IPS-NIHi7 (cell line): ENCODE results near the gene SLC6A11.
A peak's percentile ranks its signal among the peaks of the same experiment; 100 is the strongest.

ENCODE experiments used
- DNase-seq: peaks from one replicate; pipeline ENCODE4 v3.0.0; 2012; ENCODE audit warnings: mixed read lengths; ENCODE audit errors: extremely low spot score

SLC6A11 gene

DNA sequence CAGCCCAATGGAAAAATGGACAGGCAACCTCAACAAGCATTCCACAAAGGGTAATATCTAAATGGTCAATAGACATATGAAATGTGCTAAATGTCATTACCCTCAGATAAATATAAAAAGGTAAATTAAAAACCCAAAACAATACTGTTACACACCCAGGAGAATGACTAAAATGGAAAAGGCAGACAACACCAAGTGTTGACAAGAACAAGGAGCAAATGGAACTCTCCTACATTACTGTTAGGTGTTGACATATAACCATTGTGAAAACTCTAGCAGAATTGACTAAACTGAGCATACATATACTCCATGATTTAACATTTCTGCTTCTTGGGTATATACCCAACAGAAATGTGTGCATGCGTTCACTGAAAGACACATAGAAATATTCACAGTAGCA, 25.3 kb upstream of the SLC6A11 start:
- no peak for DNase-seq

DNA sequence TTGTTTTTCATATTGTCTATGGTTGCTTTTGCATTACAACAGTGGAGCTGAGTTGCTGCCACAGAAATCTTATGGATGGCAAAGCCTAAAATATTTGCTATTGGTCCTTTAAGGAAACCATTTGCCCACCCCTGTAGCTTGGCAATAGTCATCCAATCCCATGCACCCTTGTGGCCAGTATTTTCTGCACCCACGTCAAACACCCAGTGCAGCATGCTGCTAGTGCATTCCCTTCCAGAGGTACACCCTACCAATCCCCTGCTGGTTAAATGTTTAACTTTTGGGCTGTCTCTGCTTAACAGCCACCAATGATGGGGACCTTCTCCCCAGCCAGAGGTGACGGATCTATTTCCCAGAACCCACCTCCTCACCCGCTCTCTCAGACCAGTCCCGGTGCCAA, 23.8 kb upstream of the SLC6A11 start:
- DNase-seq = no peak

DNA sequence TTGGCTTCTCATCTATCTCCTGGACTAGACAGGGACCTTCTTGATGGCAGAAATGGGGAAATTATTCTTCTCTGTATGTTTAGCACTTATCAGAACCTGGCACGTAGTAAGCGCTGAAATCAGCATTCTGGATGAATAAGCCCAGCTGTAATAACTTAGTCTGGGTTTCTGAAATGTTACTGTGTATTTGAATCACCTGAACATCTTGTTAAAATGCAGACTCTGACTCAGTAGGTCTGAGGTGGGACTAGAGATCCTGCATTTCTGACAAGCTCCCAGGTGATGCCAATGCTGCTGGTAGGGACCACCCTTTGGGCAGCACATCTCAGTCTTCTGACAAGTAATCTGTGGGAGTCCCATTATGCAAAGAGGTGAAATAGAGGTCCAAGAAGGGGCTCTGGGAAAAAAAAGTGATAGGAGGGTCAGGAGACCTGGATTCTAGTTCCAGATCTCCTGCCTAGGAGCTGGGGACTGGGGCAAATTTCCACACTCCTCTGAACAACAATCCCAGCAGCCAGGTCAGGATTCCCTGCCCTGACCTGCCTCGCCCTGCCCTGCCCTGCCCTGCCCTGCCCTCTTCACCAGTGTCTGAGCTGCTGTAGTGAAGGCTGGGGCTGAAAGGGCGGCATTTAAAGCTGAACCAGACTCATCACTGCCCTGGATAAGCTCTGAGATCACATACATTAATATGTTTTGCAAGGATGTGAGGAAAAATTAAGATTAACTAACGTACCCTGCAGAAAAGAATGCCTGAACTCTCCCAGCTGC, 17.2 kb upstream of the SLC6A11 start:
- DNase-seq = no peak

- DNase-seq = no peak
These were observed 11.8 kb upstream of the SLC6A11 start for GRCh38 chr3:10804183-10804648.

DNA sequence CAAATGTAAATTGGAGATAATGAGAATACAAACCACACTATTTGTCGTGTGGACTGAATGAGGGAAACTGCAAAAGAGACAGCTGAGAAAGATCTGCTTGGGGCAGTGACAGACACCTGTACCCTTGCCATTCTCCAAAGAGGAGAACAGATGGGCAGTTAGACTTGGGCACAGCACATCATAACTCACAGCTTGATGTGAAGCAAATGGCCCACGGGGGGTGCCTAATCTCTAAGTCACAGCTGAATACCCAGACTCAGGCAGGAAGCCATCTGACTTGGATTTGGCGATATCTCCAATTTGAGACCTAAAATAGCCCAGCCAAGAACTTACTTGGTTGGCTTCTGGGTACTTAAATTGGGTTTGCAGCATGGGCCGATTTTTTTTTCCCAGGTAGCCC, 10.0 kb upstream of the SLC6A11 start:
- no peak for DNase-seq

GRCh38 chr3:10808130-10808735, 7.8 kb upstream of the SLC6A11 start:
- DNase-seq = no peak

GRCh38 chr3:10808974-10809373, 7.1 kb upstream of the SLC6A11 start:
- no peak for DNase-seq

GRCh38 chr3:10810376-10810775, 5.7 kb upstream of the SLC6A11 start:
- no peak for DNase-seq

GRCh38 chr3:10813425-10813824, 2.6 kb upstream of the SLC6A11 start:
- DNase-seq = no peak

- DNase-seq = no peak
These were observed 1.4 kb upstream of the SLC6A11 start for GRCh38 chr3:10814623-10815022.

DNA sequence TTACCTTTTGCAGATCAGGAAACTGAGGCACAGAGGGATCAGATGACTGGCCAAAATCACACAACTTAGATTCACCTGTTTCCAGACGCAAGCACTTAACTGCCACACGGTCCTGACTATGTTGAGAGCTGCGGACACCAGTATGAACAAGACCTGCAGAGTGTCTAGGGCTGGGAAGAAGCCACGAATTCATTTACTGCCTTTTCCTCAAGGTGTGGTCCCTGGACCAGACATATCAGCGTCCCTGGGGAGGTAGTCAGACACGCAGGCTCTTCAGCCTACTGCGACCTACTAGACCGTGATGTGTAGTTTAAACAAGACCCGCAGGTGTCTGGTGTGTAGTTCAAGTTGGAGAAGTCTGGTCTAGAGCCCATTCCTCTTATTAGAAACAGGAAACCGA, 541 bp upstream of the SLC6A11 start:
- no peak for DNase-seq

DNA sequence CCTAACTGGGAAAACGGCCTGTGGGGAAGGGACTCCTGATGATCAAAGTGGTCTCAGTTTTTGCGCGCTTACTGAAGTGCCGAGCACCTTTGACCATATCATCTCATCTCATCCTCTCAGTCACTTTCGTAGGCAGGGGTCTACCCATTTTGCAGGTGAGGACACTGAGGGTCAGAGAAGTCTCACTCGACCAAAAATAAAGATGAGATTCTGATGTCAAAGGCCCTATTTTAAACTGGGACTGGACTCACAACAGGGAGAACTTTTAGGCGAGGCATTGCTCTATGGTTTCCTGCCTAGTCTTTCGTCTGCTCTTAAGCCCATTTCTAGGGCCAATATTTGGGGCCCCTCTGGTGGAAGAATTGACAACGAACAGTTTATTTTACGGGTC, 830 bp downstream of the SLC6A11 start:
- DNase-seq = no peak

GRCh38 chr3:10817506-10817905, 1.5 kb downstream of the SLC6A11 start:
- DNase-seq = no peak

DNA sequence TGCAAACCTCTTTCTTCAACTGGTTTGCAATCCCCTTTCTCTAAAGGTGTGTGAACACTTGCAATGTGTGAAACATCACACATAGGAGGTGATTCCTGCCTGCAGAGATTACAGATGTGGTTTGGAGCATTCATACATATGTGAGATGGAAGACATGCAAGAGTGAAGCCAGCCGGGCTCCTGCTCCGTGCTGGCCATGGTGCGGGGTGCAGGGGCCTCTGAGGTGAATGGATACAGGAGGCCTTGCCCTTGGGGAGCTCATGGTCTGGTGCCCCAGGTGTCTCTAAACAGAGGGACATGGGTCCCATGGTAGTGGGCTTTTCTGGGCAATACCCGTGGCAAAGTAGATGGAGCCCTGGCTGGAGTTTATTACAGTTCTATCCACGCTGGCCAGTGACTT, 6.0 kb downstream of the SLC6A11 start:
- DNase-seq = no peak

DNA sequence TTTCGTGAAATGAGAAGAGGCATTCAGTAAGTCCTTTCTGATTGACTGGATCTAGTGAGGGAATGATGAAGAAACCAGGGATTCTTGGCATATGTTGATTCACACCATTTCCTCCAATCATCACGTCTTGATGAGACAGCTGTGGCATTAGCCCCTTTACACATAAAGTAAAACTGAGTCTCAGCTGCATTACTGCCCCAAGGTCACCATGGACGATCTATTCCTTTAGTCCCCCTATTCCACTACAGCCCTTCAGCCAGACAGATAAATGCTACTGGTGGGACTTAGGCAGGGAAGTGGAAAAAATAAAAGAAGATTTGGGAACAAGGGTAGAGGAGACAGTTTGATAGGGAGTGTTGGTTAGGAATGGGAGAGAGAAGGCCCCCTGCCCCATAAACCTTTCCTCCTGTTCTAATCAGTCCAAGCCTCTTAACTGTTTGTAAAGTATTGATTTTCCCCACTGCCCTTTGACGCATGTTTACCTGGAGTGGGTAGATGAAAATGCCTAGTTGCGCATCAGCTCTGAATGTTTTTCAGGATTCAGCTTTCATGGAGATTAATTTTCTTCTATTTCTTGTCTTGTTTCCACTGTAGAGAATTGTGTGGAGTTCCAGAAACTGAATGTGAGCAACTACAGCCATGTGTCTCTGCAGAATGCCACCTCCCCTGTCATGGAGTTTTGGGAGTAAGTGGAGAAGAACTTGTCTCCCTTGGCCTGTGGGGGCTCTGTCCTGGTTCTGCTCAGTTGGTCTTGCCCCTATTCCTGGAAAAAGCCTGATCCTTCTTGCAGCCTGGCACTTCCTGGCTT, 6.9 kb downstream of the SLC6A11 start:
- DNase-seq = no peak

- DNase-seq = no peak
These were observed 7.4 kb downstream of the SLC6A11 start for GRCh38 chr3:10823516-10823818.

DNA sequence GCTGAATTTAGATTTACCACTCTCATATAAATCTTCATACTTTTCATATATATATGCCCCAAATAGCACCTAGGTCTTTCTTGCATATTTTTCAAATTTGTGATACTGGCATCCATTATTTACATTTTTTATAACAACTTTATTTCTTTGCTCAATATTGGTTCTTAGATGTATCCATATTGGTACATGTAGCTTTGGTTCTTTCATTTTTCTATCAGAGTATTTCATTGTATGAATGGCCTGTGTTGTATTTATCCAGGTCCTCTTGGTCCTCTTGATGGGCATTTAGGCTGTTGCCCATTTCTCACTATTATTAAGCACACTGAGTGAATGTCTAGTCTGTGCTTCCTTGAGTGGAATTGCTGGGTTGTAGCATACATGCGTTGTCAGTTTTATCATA, 8.4 kb downstream of the SLC6A11 start:
- DNase-seq = no peak

DNA sequence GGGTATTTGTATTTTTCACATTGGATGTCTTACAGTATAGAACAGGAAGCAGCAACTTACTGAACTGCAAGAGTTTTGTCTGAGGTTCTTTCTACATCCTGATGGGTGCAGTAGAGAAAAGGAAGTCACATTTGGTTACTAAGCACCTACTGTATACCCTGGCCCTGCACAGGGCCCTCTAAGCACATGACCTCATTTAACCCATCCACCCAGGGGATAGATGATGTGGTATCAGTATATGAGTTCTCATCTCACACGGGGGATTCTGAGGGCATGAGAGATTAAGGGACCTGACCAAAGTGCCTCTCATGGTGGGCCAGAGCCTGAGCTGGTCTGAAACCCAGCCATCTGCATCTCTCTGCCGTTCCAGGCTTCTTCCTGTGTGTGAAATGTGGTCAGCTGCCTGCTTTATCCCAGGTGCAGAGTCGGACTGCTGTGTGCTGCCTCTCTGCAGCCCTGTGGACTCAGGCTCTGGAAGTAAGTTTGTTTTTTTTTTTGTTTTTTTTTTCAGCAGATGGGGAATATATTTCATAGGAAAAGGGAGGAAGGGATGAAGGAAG, 17.9 kb downstream of the SLC6A11 start:
- no peak for DNase-seq

- DNase-seq = no peak
These were observed 18.9 kb downstream of the SLC6A11 start for GRCh38 chr3:10834951-10835350.

DNA sequence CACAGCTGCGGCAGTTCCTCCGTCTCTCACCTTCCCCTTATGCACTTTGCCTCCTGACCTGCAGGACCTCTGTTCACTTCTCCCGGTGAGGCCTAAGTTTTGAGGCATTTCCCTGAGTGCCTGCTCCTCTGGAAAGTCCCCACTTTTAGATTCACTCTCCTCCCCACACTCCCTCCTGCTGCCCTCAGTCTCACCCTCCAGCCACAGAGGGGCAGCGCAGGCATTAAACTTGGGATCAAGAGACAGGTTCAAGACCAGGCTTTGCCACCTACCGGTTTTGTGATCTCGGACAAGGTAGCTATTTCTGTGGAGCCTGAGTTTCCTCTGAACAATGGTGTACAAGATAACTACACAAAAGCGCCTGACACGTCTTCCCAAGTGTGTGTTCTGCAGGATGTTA, 19.4 kb downstream of the SLC6A11 start:
- peak; percentile 28 for DNase-seq

- no peak for DNase-seq
These were observed 20.6 kb downstream of the SLC6A11 start for GRCh38 chr3:10836676-10837075.

DNA sequence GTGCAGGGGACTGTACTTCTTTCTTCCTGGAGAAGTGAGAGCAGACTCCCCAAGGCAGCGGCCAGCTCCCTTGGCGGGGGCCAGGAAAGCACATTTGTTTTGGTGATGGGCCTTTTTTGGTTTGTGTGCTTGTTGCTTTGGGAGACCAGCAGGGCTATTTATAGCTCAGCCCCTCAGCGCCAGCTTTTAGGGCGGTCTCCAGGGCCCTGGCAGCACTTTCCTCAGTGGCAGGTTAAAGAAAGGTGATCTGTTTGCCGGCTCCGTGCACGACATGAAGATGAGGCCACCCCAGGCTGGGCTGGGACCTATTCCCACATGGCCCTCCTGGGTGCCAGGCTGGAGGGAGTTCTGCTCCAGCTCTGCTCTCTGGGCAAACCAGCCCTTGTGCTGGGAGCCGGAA, 21.8 kb downstream of the SLC6A11 start:
- no peak for DNase-seq

GRCh38 chr3:10839167-10839566, 23.1 kb downstream of the SLC6A11 start:
- no peak for DNase-seq
